GM19328 (cell line): ENCODE results near the gene EPC1.
"Not testable (repeated sequence)": the region's sequence is repeated elsewhere in the genome, so short reads cannot be mapped to it uniquely, and the experiment has no call there.

Source experiments
- ATAC-seq: cut with Tn5 transposase; IDR thresholded peaks from one replicate; pipeline ENCODE4 v1.9.1; 2021; ENCODE audit warnings: mild to moderate bottlenecking, moderate library complexity; ENCODE audit not compliant: unreplicated experiment

The EPC1 gene

GRCh38 chr10:32298075-32298812 lies 48.7 kb downstream of the EPC1 start:
- no peak for ATAC-seq

- no peak for ATAC-seq
These were observed 51.9 kb downstream of the EPC1 start for GRCh38 chr10:32295027-32295426.

- no peak for ATAC-seq
These were observed 53.4 kb downstream of the EPC1 start for GRCh38 chr10:32293581-32293980.

- no peak for ATAC-seq
These were observed 67.2 kb downstream of the EPC1 start for GRCh38 chr10:32279795-32280194.

- ATAC-seq: no peak
These were observed 73.6 kb downstream of the EPC1 start for GRCh38 chr10:32273336-32273735.

- ATAC-seq: no peak
These were observed 75.3 kb downstream of the EPC1 start for GRCh38 chr10:32271617-32272016.

- ATAC-seq: no peak
These were observed 77.4 kb downstream of the EPC1 start for GRCh38 chr10:32269343-32270100.

- ATAC-seq: no peak
These were observed 78.2 kb downstream of the EPC1 start for GRCh38 chr10:32268788-32269187.

GRCh38 chr10:32266979-32267378 lies 80.0 kb downstream of the EPC1 start:
- ATAC-seq: no peak

- no peak for ATAC-seq
These were observed 80.4 kb downstream of the EPC1 start for GRCh38 chr10:32266566-32266965.

- ATAC-seq: no peak
These were observed 81.2 kb downstream of the EPC1 start for GRCh38 chr10:32265756-32266155.

- no peak for ATAC-seq
These were observed 83.7 kb downstream of the EPC1 start for GRCh38 chr10:32263300-32263699.

GRCh38 chr10:32259551-32259950 lies 87.4 kb downstream of the EPC1 start:
- ATAC-seq: no peak

- no peak for ATAC-seq
These were observed 90.1 kb downstream of the EPC1 start for GRCh38 chr10:32256613-32257437.

- ATAC-seq: no peak
These were observed 93.1 kb downstream of the EPC1 start for GRCh38 chr10:32253821-32254220.

- ATAC-seq: no peak
These were observed 93.7 kb downstream of the EPC1 start for GRCh38 chr10:32253276-32253675.

GRCh38 chr10:32250489-32250888 lies 96.5 kb downstream of the EPC1 start:
- not testable (repeated sequence) for ATAC-seq

GRCh38 chr10:32246685-32247084 lies 100.3 kb downstream of the EPC1 start:
- no peak for ATAC-seq

GRCh38 chr10:32245760-32246159 lies 101.2 kb downstream of the EPC1 start:
- ATAC-seq: no peak

GRCh38 chr10:32244421-32245207 lies 102.3 kb downstream of the EPC1 start:
- no peak for ATAC-seq

- no peak for ATAC-seq
These were observed 102.9 kb downstream of the EPC1 start for GRCh38 chr10:32244011-32244410.
